A549 (cell line): ENCODE data around the gene FGF18. TPM values are rescaled to one million over a fixed set of nuclear protein-coding genes. Genes with fewer than 3 reads are reported as not detected.
A peak's percentile ranks its signal among the peaks of the same experiment; 100 is the strongest.
"Not testable (repeated sequence)": the region's sequence is repeated elsewhere in the genome, so short reads cannot be mapped to it uniquely, and the experiment has no call there.

ENCODE experiments used
- ATAC-seq, 2 experiments: fragments of 200-7000 bp in 1 of 2; fragments of >200 bp in 1 of 2; cut with Nextera tagmentation in 1 of 2; cut with Tn5 transposase in 1 of 2; 3 replicates each; pipeline versions ENCODE4 v1.8.0 to v1.9.1; 2018 to 2020; ENCODE audit warnings: mild to moderate bottlenecking in 1 of 2, moderate library complexity in 1 of 2
- CTCF ChIA-PET: fragments of 300-600 bp; sonication (Branson Sonifier 250); formaldehyde crosslinking; extraction: SDS; loops from one replicate; lab custom pipeline; 2021; ENCODE audit warnings: antibody characterized with exemption, inconsistent platforms; lab: Yijun Ruan, JAX
- POLR2A ChIA-PET: fragments of 350-600 bp; formaldehyde crosslinking; extraction: SDS; loops from one replicate; lab custom pipeline; 2021; ENCODE audit warnings: antibody characterized with exemption, inconsistent platforms; lab: Yijun Ruan, JAX
- DNase-seq, 2 experiments: peaks; one replicate each; pipeline versions ENCODE4 v3.0.0 to v3.0.0-alpha.2; 2011 to 2016; ENCODE audit warnings: low read depth in 1 of 2, low spot score in 1 of 2
- FAIRE-seq: peaks from 2 replicates; lab custom pipeline; 2011; peaks lifted over from hg19 to GRCh38; lab: Jason Lieb, UNC
- H3K27ac ChIP-seq, 2 experiments: fragments of >200 bp; sonication (Bioruptor Twin); formaldehyde crosslinking; 3 replicates each; pipeline ENCODE4 v1.5.1; 2016 to 2017
- H3K4me1 ChIP-seq: fragments of >200 bp; sonication (Bioruptor Twin); formaldehyde crosslinking; 3 replicates; pipeline ENCODE4 v1.6.1; 2016
- H3K4me2 ChIP-seq: fragments of >200 bp; sonication (Bioruptor Twin); formaldehyde crosslinking; 3 replicates; pipeline ENCODE4 v1.6.1; 2016
- H3K4me3 ChIP-seq: fragments of >200 bp; sonication (Bioruptor Twin); formaldehyde crosslinking; 3 replicates; pipeline ENCODE4 v1.5.1; 2016
- H3K9me3 ChIP-seq: fragments of >200 bp; sonication (Bioruptor Twin); formaldehyde crosslinking; 3 replicates; pipeline ENCODE4 v1.6.1; 2016
- BHLHE40 ChIP-seq: IDR thresholded peaks from 2 replicates; pipeline ENCODE4 v1.6.1; 2012; ENCODE audit warnings: low read depth, low read length, inconsistent platforms
- CBX2 ChIP-seq: fragments of 200-600 bp; sonication (generic); IDR thresholded peaks from 2 replicates; pipeline ENCODE4 v1.6.1; 2016; ENCODE audit warnings: low read depth, mild to moderate bottlenecking, borderline replicate concordance
- CHD2 ChIP-seq: fragments of 150-350 bp; IDR thresholded peaks from 2 replicates; pipeline ENCODE4 v1.6.1; 2014; ENCODE audit warnings: low read length; ENCODE audit not compliant: partially characterized antibody
- EHF ChIP-seq: fragments of 250-450 bp; sonication (Bioruptor Pico); IDR thresholded peaks from 2 replicates; pipeline ENCODE4 v1.5.0; 2020; ENCODE audit warnings: mild to moderate bottlenecking
- ESRRA ChIP-seq: fragments of 150-350 bp; IDR thresholded peaks from 2 replicates; pipeline ENCODE4 v1.6.1; 2014; ENCODE audit warnings: mild to moderate bottlenecking, low read length, borderline replicate concordance
- FOSL2 ChIP-seq, 2 experiments: fragments of 450-650 bp in 1 of 2; fragments of >200 bp in 1 of 2; sonication (Bioruptor Twin) in 1 of 2; formaldehyde crosslinking; IDR thresholded peaks; 2 replicates each; pipeline versions ENCODE4 v1.5.0 to v1.6.1; 2016 to 2020; ENCODE audit warnings: mild to moderate bottlenecking in 1 of 2, moderate library complexity in 1 of 2
- FOXS1 ChIP-seq: fragments of 250-450 bp; sonication (Bioruptor Pico); IDR thresholded peaks from 2 replicates; pipeline ENCODE4 v1.5.0; 2020; ENCODE audit warnings: mild to moderate bottlenecking, moderate library complexity
- HOXA7 ChIP-seq: fragments of 250-450 bp; sonication (Bioruptor Pico); IDR thresholded peaks from 2 replicates; pipeline ENCODE4 v1.5.0; 2020; ENCODE audit warnings: mild to moderate bottlenecking, moderate library complexity
- KDM1A ChIP-seq: fragments of 200-600 bp; sonication (generic); IDR thresholded peaks from 2 replicates; pipeline ENCODE4 v1.6.1; 2016; ENCODE audit warnings: low read depth, mild to moderate bottlenecking
- RAD21 ChIP-seq, 2 experiments: fragments of >200 bp in 1 of 2; sonication (Bioruptor Twin) in 1 of 2; formaldehyde crosslinking in 1 of 2; IDR thresholded peaks in 1 of 2; conservative IDR thresholded peaks in 1 of 2; 2 replicates in 1 of 2; 3 replicates in 1 of 2; pipeline ENCODE4 v1.6.1; 2012 to 2018; ENCODE audit warnings: inconsistent platforms in 1 of 2
- REST ChIP-seq: fragments of 200-600 bp; sonication (generic); IDR thresholded peaks from 2 replicates; pipeline ENCODE4 v1.6.1; 2016; ENCODE audit warnings: antibody characterized with exemption, mild to moderate bottlenecking, moderate library complexity
- SREBF2 ChIP-seq: fragments of 450-650 bp; IDR thresholded peaks from 2 replicates; pipeline ENCODE4 v1.6.1; 2014; ENCODE audit warnings: mild to moderate bottlenecking, moderate library complexity
- TP53 ChIP-seq: fragments of 250-450 bp; sonication (Bioruptor Pico); IDR thresholded peaks from 2 replicates; pipeline ENCODE4 v1.5.0; 2021; ENCODE audit warnings: mild to moderate bottlenecking, moderate library complexity
- USF2 ChIP-seq: fragments of 450-650 bp; IDR thresholded peaks from 2 replicates; pipeline ENCODE4 v1.6.1; 2014; ENCODE audit warnings: antibody characterized with exemption
- ZC3H11A ChIP-seq: fragments of 450-650 bp; IDR thresholded peaks from 2 replicates; pipeline ENCODE4 v1.6.1; 2014; ENCODE audit warnings: antibody characterized with exemption, mild to moderate bottlenecking
- WGBS: methylation state at CpG from one replicate; pipeline ENCODE4 v1.1.6; 2017; ENCODE audit errors: missing lambda C conversion rate; 5-methylcytosine and 5-hydroxymethylcytosine counted together
- polyA plus RNA-seq, 4 experiments: library from polyadenylated mRNA; depleted of rRNA in 3 of 4; stranded (reverse); fragments of >200 nt; fragmentation: RNase III in 1 of 4; extraction: RNeasy Plus Mini Kit Qiagen cat#74134 plus additional on column Dnase treatment in 1 of 4; gene quantifications; 2 replicates in 3 of 4; 3 replicates in 1 of 4; pipeline ENCODE4 v1.2.3, GENCODE V29; 2011 to 2017

The FGF18 gene
- polyA plus RNA-seq, 2 of the 4 experiments (the other 2 are of a cell fraction) = 0.09 to 0.16 TPM

GRCh38 chr5:171494452-171495121 lies 75.1 kb downstream of the FGF18 start:
- Histone ChIP-seq H3K27ac (peak overlapping the region; percentile 61 to 85), H3K4me1 (peaks cover 15% of the 10 kb centered on the region), H3K4me2 (peak overlapping the region; percentile 49), H3K9me3 (no peaks in the 10 kb centered on the region), H3K4me3 (no peak overlapping the region)
- FAIRE-seq (no peak), DNase-seq (peak; percentile 17 to 44), ATAC-seq (peak; percentile 63 to 76; a peak in 4 of 6 replicates)
- WGBS = 59% methylated on average over 17 of the region's 17 CpGs
- ChIA-PET CTCF (interaction anchor here (0.8 to 1.6 kb wide), 3 partner anchors 9 to 15 kb away, joined by 3 to 4 read pairs (median 4); no protein-coding TSS in a partner anchor), POLR2A (no interaction called here)
- TF ChIP-seq USF2 = no peak
- no peak for TF ChIP-seq FOXS1 (CRISPR knock-in tag)
- TF ChIP-seq REST = no peak
- TF ChIP-seq FOSL2 (IDR thresholded peaks at IDR 0.05) = peak; percentile 7; the same call in 1 of the 2 replicates
- TF ChIP-seq FOSL2 (CRISPR knock-in tag; IDR thresholded peaks at IDR 0.05) = peak; percentile 40; the same call in 1 of the 2 replicates
- TF ChIP-seq ESRRA = no peak
- no peak for TF ChIP-seq CBX2

GRCh38 chr5:171495122-171495700 lies 75.8 kb downstream of the FGF18 start:
- POLR2A ChIA-PET = interaction anchor here (0.6 kb wide), 1 partner anchor 27 kb away, joined by 3 read pairs; no protein-coding TSS in a partner anchor
- peak; percentile 10 to 30; a peak in 2 of 6 replicates for ATAC-seq
- H3K9me3 ChIP-seq = no peaks in the 10 kb centered on the region
- peaks cover 15% of the 10 kb centered on the region for H3K4me1 ChIP-seq
- H3K4me3 ChIP-seq = no peak overlapping the region
- CTCF ChIA-PET = interaction anchor here (1.3 to 1.8 kb wide), 3 partner anchors 11 to 135 kb away, joined by 4 to 11 read pairs (median 5); no protein-coding TSS in a partner anchor
- DNase-seq = no peak
- no peak for FAIRE-seq
- H3K4me2 ChIP-seq = peak overlapping the region; percentile 49
- no peak for TF ChIP-seq EHF
- TF ChIP-seq SREBF2 = no peak
- no peak for TF ChIP-seq REST
- TF ChIP-seq ZC3H11A = no peak
- WGBS = 64% methylated on average over 4 of the region's 5 CpGs
- H3K27ac ChIP-seq = peak overlapping the region; percentile 61 to 85

GRCh38 chr5:171496456-171496855 lies 77.0 kb downstream of the FGF18 start:
- FAIRE-seq = no peak
- peaks cover 15% of the 10 kb centered on the region for H3K4me1 ChIP-seq
- no peak overlapping the region for H3K27ac ChIP-seq
- ChIA-PET CTCF (interaction anchor here (0.7 to 3.4 kb wide), 5 partner anchors 12 to 347 kb away, joined by 3 to 11 read pairs (median 5); partner anchors contain the start of gene FGF18), POLR2A (no interaction called here)
- H3K9me3 ChIP-seq = no peaks in the 10 kb centered on the region
- no peak for DNase-seq
- no peak for TF ChIP-seq CHD2
- no peak for TF ChIP-seq RAD21 (conservative IDR thresholded peaks at IDR 0.05 in 1 of 2, IDR thresholded peaks at IDR 0.05 in 1 of 2)
- no peak for TF ChIP-seq SREBF2
- TF ChIP-seq TP53 (CRISPR knock-in tag) = no peak
- TF ChIP-seq HOXA7 (CRISPR knock-in tag) = no peak
- no peak for TF ChIP-seq CBX2
- no peak for TF ChIP-seq BHLHE40
- TF ChIP-seq KDM1A = no peak
- no peak for TF ChIP-seq FOXS1 (CRISPR knock-in tag)
- H3K4me3 ChIP-seq = no peak overlapping the region
- H3K4me2 ChIP-seq = no peak overlapping the region
- 76% methylated on average over 2 of the region's 3 CpGs for WGBS
- no peak for ATAC-seq

- H3K4me3 ChIP-seq, H3K9me3 ChIP-seq, POLR2A ChIA-PET, ATAC-seq, H3K27ac ChIP-seq, H3K4me2 ChIP-seq, FAIRE-seq, DNase-seq: not testable (repeated sequence)
- H3K4me1 ChIP-seq = peaks cover 15% of the 10 kb centered on the region
- WGBS = 87% methylated on average over 4 of the region's 4 CpGs
- CTCF ChIA-PET = interaction anchor here (1.1 to 3.4 kb wide), 3 partner anchors 13 to 346 kb away, joined by 3 to 13 read pairs (median 10); partner anchors contain the start of gene FGF18
Observed at GRCh38 chr5:171497494-171497893, 78.0 kb downstream of the FGF18 start.
